Hematopoietic multipotent progenitor cell treated with erythropoietin and hydrocortisone succinate and interleukin-3 and kit ligand, for 6 days (in vitro differentiated cells): ENCODE measurements around the gene PPM1D.
"Not testable (repeated sequence)": the region's sequence is repeated elsewhere in the genome, so short reads cannot be mapped to it uniquely, and the experiment has no call there.

Source experiments
- DNase-seq: peaks from one replicate; pipeline ENCODE4 v3.0.0-alpha.2; 2015

The PPM1D gene

DNA sequence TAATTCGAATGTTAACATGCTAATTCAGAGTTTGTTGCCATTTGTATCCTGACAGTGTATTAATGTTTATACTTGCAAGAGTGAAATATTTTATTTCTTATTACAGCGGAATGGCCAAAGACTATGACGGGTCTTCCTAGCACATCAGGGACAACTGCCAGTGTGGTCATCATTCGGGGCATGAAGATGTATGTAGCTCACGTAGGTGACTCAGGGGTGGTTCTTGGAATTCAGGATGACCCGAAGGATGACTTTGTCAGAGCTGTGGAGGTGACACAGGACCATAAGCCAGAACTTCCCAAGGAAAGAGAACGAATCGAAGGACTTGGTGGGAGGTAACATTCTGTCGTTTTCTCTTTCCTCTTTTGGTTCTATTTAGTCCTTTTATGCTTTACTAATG, 23.4 kb downstream of the PPM1D start:
- DNase-seq, result no peak

GRCh38 chr17:60627124-60627523, 27.1 kb downstream of the PPM1D start:
- DNase-seq, result no peak

GRCh38 chr17:60628252-60628889, 28.4 kb downstream of the PPM1D start:
- DNase-seq, result no peak

DNA sequence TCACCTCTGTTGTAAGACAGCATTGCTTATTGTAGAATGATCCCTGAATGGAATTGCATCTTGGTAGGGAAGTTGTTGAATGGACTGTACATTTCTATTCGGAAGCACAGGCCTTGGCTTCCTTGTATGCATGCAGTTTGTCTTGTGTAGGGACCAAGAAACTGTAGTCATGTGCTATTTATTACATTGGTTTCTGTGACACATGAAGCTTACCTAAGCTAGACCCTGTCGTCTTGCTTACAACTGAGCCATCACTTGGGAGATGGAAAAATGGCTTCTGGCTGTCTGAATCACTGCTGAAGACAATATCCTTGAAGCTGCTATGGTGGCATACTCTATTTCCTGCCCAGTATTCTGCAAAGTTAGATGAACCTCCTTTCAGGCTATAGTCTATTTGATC, 29.1 kb downstream of the PPM1D start:
- DNase-seq, result no peak

GRCh38 chr17:60630352-60630751, 30.4 kb downstream of the PPM1D start:
- no peak for DNase-seq

- DNase-seq, result no peak
These were observed 31.1 kb downstream of the PPM1D start for GRCh38 chr17:60631119-60631518.

DNA sequence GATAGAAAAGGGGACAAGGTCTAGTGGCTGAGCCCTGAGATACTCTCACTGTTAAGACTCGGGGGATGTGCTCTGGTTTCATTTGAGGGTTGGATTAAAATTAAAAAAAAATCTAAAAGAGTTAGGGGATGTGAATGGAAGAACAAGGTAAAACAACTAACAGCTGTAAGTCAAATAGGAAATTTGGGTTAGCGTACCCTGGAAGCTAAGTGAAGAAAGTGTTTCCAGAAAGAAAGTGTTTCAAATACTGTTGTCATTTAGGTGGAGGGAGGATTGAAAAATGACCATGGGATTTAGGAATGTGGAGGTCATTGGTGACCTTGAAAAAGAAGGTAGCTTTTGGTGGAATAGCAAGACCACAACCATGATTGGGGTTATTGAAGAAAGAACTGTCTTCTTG, 37.7 kb downstream of the PPM1D start:
- no peak for DNase-seq

- no peak for DNase-seq
These were observed 39.0 kb downstream of the PPM1D start for GRCh38 chr17:60639019-60639330.

DNA sequence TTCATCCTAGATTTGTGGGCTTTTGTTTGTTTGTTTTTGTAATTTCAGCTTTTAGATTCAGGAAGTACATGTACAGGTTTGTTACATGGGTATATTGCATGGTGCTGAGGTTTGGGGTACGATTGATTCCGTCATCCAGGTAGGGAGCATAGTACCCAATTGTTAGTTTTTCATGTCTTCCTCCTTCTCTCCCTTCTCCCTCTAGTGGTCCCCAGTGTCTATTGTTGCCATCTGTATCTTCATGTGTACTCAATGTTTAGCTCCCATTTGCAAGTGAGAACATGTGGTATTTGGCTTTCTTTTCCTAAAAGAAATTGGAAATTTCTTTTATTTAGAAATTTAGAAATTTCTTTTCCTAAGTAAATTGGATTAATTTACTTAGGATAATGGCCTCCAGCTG, 40.5 kb downstream of the PPM1D start:
- peak; percentile 55 for DNase-seq

- DNase-seq, result no peak
These were observed 41.1 kb downstream of the PPM1D start for GRCh38 chr17:60641126-60641525.

GRCh38 chr17:60641810-60642220, 41.8 kb downstream of the PPM1D start:
- peak; percentile 93 for DNase-seq

GRCh38 chr17:60645918-60646523, 46.0 kb downstream of the PPM1D start:
- DNase-seq, result no peak

DNA sequence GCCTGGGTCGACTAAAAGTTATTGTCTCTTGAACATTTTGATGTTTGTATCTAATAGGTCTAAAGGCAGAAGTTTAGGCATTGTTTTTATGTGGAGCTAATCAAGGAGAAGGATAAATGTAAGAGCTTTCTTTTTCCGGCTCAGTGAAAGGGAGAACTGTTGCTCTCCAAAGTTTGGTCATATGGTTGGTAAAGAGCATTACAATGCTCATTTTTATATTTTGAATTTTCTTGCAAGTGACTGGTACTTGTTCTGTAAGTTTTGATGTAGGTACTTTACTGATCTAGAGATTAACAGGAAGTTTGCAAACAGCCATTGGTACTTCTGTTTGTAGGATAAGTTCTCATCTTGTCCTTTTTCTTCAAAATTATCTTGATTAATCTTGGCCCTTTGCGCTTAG, 46.7 kb downstream of the PPM1D start:
- DNase-seq, result no peak

DNA sequence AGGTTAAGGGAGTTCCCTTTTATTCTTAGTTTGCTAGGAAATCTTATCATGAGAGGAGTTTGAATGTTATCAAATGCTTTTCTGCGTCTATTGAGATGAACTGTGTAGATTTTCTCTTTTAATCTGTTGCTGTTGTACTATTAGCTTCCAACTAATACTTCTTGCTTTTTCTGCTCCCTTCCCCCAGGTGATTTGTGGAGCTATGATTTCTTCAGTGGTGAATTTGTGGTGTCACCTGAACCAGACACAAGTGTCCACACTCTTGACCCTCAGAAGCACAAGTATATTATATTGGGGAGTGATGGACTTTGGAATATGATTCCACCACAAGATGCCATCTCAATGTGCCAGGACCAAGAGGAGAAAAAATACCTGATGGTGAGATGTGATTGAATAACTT, 47.7 kb downstream of the PPM1D start:
- DNase-seq, result no peak

GRCh38 chr17:60652454-60653247, 52.7 kb downstream of the PPM1D start:
- DNase-seq, result peak; percentile 55

GRCh38 chr17:60653569-60653968, 53.6 kb downstream of the PPM1D start:
- no peak for DNase-seq

DNA sequence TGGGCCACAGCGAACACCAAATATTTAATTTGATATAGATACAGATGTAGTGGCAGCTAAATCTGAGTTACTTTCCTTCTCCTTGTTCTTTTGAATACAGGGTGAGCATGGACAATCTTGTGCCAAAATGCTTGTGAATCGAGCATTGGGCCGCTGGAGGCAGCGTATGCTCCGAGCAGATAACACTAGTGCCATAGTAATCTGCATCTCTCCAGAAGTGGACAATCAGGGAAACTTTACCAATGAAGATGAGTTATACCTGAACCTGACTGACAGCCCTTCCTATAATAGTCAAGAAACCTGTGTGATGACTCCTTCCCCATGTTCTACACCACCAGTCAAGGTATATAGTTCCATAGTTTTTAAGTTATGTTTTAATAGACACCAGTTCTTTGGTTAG, 56.5 kb downstream of the PPM1D start:
- DNase-seq, result peak; percentile 44

DNA sequence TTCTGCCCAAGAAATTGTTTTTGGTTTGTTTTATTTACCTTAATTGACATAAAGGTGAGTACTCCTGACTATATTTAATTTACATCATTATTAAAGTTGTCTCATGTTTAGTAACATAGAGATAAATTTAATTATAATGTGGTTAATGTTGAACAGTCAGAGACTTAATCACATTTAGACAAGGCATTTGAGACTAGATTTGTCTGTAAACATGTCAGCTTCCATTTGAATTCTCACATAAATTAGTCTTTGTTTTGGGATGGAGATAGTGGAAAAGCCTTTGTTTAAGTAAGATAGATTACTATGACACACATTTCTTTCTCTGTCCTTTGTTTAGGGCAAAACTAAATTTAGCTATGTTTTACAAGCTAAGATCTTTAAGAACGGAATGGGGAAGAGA, 59.2 kb downstream of the PPM1D start:
- DNase-seq, result no peak

- no peak for DNase-seq
These were observed 61.5 kb downstream of the PPM1D start for GRCh38 chr17:60661489-60661888.

- no peak for DNase-seq
These were observed 64.0 kb downstream of the PPM1D start for GRCh38 chr17:60664022-60664421.

- DNase-seq, result peak; percentile 40
These were observed 65.6 kb downstream of the PPM1D start for GRCh38 chr17:60665602-60666001.

- not testable (repeated sequence) for DNase-seq
These were observed 68.7 kb downstream of the PPM1D start for GRCh38 chr17:60668741-60669140.

DNA sequence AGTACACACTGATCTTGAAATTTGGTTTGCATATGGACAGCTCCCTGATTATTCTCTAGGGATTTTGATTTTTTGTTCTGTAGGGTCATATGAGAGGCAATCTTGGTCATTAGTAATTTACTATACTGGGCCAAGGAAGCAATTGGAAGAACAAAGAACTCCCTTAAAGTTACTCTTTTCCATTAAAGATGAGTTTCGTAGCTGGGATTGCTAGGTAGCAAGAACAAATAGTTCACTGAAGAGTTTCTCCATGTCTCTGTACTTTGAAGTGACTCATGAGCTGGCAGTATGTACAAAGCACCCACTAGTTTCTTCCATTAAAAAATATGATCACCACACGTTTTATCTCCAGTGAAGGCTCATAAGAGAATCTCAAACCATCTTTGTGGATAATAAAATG, 71.5 kb downstream of the PPM1D start:
- no peak for DNase-seq

DNA sequence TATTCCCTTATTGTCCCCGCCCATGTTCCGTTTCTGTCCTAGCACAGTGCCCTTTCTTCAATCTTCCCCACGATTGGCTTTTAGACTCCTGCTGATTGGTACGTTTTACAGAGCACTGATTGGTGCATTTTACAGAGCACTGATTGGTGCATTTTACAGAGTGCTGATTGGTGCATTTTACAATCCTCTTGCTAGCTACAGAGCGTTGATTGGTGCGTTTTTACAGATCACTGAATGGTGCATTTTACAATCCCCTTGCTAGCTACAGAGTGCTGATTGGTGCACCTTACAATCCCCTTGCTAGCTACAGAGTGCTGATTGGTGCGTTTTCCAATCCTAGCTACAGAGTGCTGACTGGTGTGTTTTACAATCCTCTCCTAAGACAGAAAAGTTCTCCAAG, 74.6 kb downstream of the PPM1D start:
- DNase-seq, result not testable (repeated sequence)
